RWPE2 (cell line): ENCODE data around the gene POU3F2.

Experiments
- ATAC-seq: fragments of 200-7000 bp; cut with Tn5 transposase; 3 replicates; pipeline ENCODE4 v1.9.1; 2021; ENCODE audit warnings: low read depth
- DNase-seq: peaks from one replicate; pipeline ENCODE4 v3.0.0-alpha.2; 2020; ENCODE audit warnings: low spot score
- H3K27ac ChIP-seq: fragments of 450-650 bp; 2 replicates; pipeline ENCODE4 v1.5.1; 2017; ENCODE audit warnings: mild to moderate bottlenecking; ENCODE audit not compliant: poor library complexity, severe bottlenecking
- H3K27me3 ChIP-seq: fragments of 250-450 bp; sonication (Bioruptor Pico); 2 replicates; pipeline ENCODE4 v1.5.1; 2021; ENCODE audit warnings: mild to moderate bottlenecking, moderate library complexity; ENCODE audit not compliant: insufficient read depth, poor library complexity, severe bottlenecking
- H3K36me3 ChIP-seq: fragments of 250-450 bp; sonication (Bioruptor Pico); 2 replicates; pipeline ENCODE4 v1.5.1; 2020; ENCODE audit warnings: low read depth, mild to moderate bottlenecking, moderate library complexity
- H3K4me1 ChIP-seq: fragments of 250-450 bp; sonication (Bioruptor Pico); 2 replicates; pipeline ENCODE4 v1.5.1; 2021; ENCODE audit warnings: mild to moderate bottlenecking, moderate library complexity; ENCODE audit not compliant: insufficient read depth, poor library complexity, severe bottlenecking
- H3K4me3 ChIP-seq: fragments of 250-450 bp; sonication (Bioruptor Pico); 2 replicates; pipeline ENCODE4 v1.5.1; 2021; ENCODE audit warnings: mild to moderate bottlenecking, moderate library complexity; ENCODE audit not compliant: severe bottlenecking
- H3K9me3 ChIP-seq: fragments of 250-450 bp; sonication (Bioruptor Pico); 2 replicates; pipeline ENCODE4 v1.5.1; 2021; ENCODE audit warnings: mild to moderate bottlenecking, moderate library complexity; ENCODE audit not compliant: severe bottlenecking
- CTCF ChIP-seq: fragments of 450-650 bp; IDR thresholded peaks from one replicate; pipeline ENCODE4 v1.5.1; 2017; ENCODE audit warnings: mild to moderate bottlenecking, moderate library complexity; ENCODE audit not compliant: poor library complexity, severe bottlenecking

POU3F2 gene

GRCh38 chr6:98825600-98826230 lies 8.7 kb upstream of the POU3F2 start:
- Histone ChIP-seq H3K4me1 (no peaks in the 10 kb centered on the region), H3K9me3 (no peaks in the 10 kb centered on the region), H3K27me3 (peaks cover 98% of the 10 kb centered on the region), H3K27ac (no peak overlapping the region), H3K36me3 (no peaks in the 10 kb centered on the region), H3K4me3 (no peak overlapping the region)
- DNase-seq (no peak), ATAC-seq (no peak)
- TF ChIP-seq CTCF: no peak

GRCh38 chr6:98827295-98828159 lies 6.8 kb upstream of the POU3F2 start:
- no peaks in the 10 kb centered on the region for H3K9me3 ChIP-seq
- TF ChIP-seq CTCF: no peak
- peaks cover 97% of the 10 kb centered on the region for H3K27me3 ChIP-seq
- no peak overlapping the region for H3K27ac ChIP-seq
- DNase-seq: no peak
- no peak for ATAC-seq
- H3K36me3 ChIP-seq: no peaks in the 10 kb centered on the region
- H3K4me3 ChIP-seq: no peak overlapping the region
- no peaks in the 10 kb centered on the region for H3K4me1 ChIP-seq

- no peak for TF ChIP-seq CTCF
- no peaks in the 10 kb centered on the region for H3K4me1 ChIP-seq
- ATAC-seq: no peak
- no peak overlapping the region for H3K27ac ChIP-seq
- no peaks in the 10 kb centered on the region for H3K9me3 ChIP-seq
- H3K27me3 ChIP-seq: peaks cover 97% of the 10 kb centered on the region
- no peaks in the 10 kb centered on the region for H3K36me3 ChIP-seq
- DNase-seq: no peak
- no peak overlapping the region for H3K4me3 ChIP-seq
Observed at GRCh38 chr6:98828211-98828788, 6.1 kb upstream of the POU3F2 start.

GRCh38 chr6:98828941-98829411 lies 5.4 kb upstream of the POU3F2 start:
- no peak for TF ChIP-seq CTCF
- DNase-seq: no peak
- no peak overlapping the region for H3K4me3 ChIP-seq
- H3K4me1 ChIP-seq: no peaks in the 10 kb centered on the region
- peaks cover 97% of the 10 kb centered on the region for H3K27me3 ChIP-seq
- no peaks in the 10 kb centered on the region for H3K9me3 ChIP-seq
- no peaks in the 10 kb centered on the region for H3K36me3 ChIP-seq
- ATAC-seq: no peak
- H3K27ac ChIP-seq: no peak overlapping the region
